Mononuclear cell (primary cell): ENCODE results near the gene KCTD6. TPM values are rescaled to one million over a fixed set of nuclear protein-coding genes. Genes with fewer than 3 reads are reported as not detected.

ENCODE experiments used
- H3K27me3 ChIP-seq: 2 replicates; pipeline ENCODE4 v1.6.0; 2011; ENCODE audit warnings: low read length, control low read depth; ENCODE audit not compliant: insufficient read depth
- H3K4me1 ChIP-seq: 2 replicates; pipeline ENCODE4 v1.5.1; 2011; ENCODE audit warnings: mild to moderate bottlenecking, low read length, control low read depth; ENCODE audit not compliant: insufficient read depth
- H3K4me3 ChIP-seq: 2 replicates; pipeline ENCODE4 v1.5.1; 2011; ENCODE audit warnings: mild to moderate bottlenecking, low read length, moderate library complexity
- H3K9me3 ChIP-seq: 2 replicates; pipeline ENCODE4 v1.5.1; 2011; ENCODE audit warnings: low read depth, mild to moderate bottlenecking, control low read depth, low read length
- total RNA-seq: library from RNA; depleted of rRNA; stranded (reverse); fragments of >200 nt; gene quantifications from one replicate; pipeline ENCODE4 v1.2.3, GENCODE V29; 2012

Gene KCTD6
- total RNA-seq, 1 donor = 10.6 TPM

DNA sequence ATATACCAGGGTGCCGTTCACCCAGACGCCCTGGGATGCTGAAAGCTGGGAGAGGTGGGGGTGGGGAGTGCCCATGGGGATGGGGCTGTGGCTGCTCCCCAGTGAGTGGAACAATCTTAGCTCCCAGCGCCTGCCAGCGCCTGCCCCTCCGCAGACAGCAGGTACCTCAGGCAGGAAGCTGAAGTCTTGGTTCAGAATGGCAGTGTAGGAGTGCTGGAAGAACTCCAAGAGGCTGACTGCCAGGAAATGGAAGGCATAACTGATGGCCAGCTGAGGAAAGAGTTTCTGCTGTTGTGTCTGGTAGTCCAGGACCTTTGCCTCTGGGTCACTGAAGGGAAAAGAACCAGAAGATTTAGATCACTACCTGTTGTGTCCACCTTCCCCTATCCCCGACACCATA lies 36.7 kb downstream of the KCTD6 start:
- no peaks in the 10 kb centered on the region for H3K9me3 ChIP-seq
- H3K4me1 ChIP-seq = peaks cover 22% of the 10 kb centered on the region
- no peaks in the 10 kb centered on the region for H3K27me3 ChIP-seq
- no peak overlapping the region for H3K4me3 ChIP-seq

GRCh38 chr3:58529516-58530353 lies 37.8 kb downstream of the KCTD6 start:
- H3K4me1 ChIP-seq = peaks cover 22% of the 10 kb centered on the region
- no peaks in the 10 kb centered on the region for H3K27me3 ChIP-seq
- no peaks in the 10 kb centered on the region for H3K9me3 ChIP-seq

GRCh38 chr3:58530354-58530865 lies 38.5 kb downstream of the KCTD6 start:
- Histone ChIP-seq H3K4me1 (peaks cover 22% of the 10 kb centered on the region), H3K9me3 (no peaks in the 10 kb centered on the region), H3K4me3 (no peak overlapping the region), H3K27me3 (no peaks in the 10 kb centered on the region)

More at GRCh38 chr3:58529516-58530353, 37.8 kb downstream of the KCTD6 start:
- no peak overlapping the region for H3K4me3 ChIP-seq

GRCh38 chr3:58531555-58531954 lies 39.7 kb downstream of the KCTD6 start:
- H3K9me3 ChIP-seq = no peaks in the 10 kb centered on the region

GRCh38 chr3:58531956-58532355 lies 40.1 kb downstream of the KCTD6 start:
- H3K4me1 ChIP-seq = peaks cover 7% of the 10 kb centered on the region
- H3K27me3 ChIP-seq = no peaks in the 10 kb centered on the region
- no peaks in the 10 kb centered on the region for H3K9me3 ChIP-seq
- H3K4me3 ChIP-seq = no peak overlapping the region

More at GRCh38 chr3:58531555-58531954, 39.7 kb downstream of the KCTD6 start:
- peaks cover 11% of the 10 kb centered on the region for H3K4me1 ChIP-seq
- no peak overlapping the region for H3K4me3 ChIP-seq
- no peaks in the 10 kb centered on the region for H3K27me3 ChIP-seq

DNA sequence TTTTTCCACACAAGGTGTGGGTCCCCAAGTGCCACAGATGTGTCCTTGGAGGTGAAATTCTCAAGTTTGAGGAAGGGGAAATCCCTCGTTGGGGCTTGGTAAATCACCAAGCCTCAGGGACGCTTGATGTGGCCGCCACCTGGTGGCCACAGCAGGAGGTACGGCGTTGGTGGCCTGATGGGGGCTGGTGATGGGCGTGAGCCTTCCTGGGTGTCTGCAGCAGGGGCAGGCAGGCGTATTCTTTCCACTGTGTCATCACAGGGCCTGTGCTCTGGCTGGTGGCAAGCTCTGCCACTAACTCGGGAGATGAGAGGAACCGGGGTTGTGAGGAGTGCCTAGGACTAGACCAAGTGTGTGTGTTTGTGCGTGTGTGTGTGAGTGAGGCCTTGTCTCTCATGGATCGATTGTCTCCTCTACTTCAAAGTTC lies 40.9 kb downstream of the KCTD6 start:
- Histone ChIP-seq H3K4me3 (no peak overlapping the region), H3K9me3 (no peaks in the 10 kb centered on the region), H3K27me3 (no peaks in the 10 kb centered on the region), H3K4me1 (peaks cover 10% of the 10 kb centered on the region)

DNA sequence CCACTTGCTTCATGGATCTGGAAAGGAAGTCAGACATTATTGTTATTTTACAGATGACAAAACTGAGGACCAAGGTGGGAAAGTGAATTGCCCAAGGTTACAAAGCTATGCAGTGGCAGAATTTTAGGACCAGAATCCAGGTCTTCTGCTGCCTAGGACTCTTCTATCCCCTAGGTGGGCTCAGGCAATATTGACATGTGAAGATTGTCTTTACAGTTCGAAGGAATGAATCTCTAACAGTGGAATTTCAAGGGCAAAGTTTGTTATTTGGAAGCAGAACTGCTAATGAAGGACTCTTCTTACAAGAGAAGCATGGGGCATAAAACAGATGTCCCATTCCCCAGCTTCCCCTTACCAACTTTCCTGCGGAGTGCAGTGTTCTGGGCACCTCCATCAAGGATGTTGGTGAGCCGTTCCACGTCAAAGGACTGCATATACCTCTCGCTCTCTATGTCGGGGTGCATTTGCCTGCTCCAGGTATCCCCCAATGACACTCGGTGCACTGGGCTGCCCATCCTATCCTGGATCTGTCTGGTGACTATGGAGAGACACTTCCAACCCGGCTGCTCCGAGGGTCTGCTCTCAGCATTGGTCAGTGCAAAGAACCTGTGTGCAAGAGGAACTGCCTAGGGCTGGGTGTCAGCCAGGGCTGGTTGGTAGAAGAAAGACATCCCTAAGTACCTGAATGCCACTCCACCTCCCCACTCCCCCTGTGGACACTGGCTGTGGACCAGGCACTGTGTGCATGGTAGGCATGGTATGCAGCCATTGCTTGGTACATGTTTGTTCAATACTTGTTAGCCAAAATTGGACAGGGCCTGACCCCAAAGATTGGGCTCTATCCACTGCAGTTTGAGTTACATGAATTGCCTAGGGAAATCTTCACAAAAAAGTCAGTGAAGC lies 42.9 kb downstream of the KCTD6 start:
- Histone ChIP-seq H3K9me3 (no peaks in the 10 kb centered on the region), H3K4me1 (peaks cover 14% of the 10 kb centered on the region), H3K4me3 (no peak overlapping the region), H3K27me3 (no peaks in the 10 kb centered on the region)

- H3K9me3 ChIP-seq = no peaks in the 10 kb centered on the region
- no peak overlapping the region for H3K4me3 ChIP-seq
- H3K27me3 ChIP-seq = no peaks in the 10 kb centered on the region
- peaks cover 14% of the 10 kb centered on the region for H3K4me1 ChIP-seq
Observed at GRCh38 chr3:58535531-58536500, 43.9 kb downstream of the KCTD6 start.

DNA sequence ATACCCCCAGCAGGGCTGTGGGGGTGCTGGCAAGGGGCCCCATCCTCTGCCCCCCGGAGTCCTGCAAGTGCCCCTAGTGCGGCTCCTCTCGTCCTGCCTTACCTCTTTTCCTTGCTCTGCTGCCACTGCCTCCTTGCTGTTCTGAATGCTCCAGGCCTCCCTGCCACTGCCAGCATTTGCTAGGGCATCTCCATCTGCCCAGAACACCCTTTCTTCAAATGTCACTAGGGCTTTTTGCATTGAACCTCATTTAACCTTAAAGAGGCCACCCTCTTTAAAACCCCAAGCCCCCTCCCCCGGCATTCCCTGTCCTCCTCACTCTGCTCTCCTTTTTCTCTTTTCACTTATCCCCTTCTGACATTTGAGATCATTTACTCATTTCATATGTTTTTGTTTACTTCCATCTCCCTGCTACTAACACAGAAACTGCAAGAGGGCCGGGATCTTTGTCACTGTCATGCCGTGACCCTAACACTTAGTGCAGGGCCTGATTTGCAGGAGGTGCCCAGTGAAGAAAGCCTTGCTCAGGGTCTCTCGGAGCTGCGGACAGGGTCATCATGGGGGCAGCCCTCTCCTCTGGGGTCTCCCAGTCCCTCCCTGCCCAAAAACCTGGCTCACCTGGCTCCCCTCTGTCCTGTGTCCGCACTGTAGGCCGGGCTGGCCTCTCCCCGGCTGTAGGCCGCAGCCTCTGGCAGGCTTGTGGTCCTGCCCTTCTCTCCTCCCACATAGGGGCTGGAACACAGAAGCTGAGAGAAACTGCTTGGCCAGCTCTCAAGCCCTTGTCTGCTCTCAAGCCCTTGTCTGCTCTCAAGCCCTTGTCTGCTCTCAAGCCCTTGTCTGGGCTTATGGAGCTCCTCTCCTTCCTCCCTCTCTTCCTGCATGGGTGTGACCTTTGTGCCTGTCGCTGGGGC lies 44.9 kb downstream of the KCTD6 start, which contains the start of gene ACOX2:
Gene ACOX2 (minus strand): TSS at position 690 of the 911 bp plus-strand sequence. CDS start 2,084 bp downstream, outside the sequence.
- Histone ChIP-seq H3K27me3 (no peaks in the 10 kb centered on the region), H3K9me3 (no peaks in the 10 kb centered on the region), H3K4me1 (peaks cover 14% of the 10 kb centered on the region), H3K4me3 (no peak within 1 kb of the TSS)

- Histone ChIP-seq H3K4me3 (no peak overlapping the region), H3K4me1 (peaks cover 12% of the 10 kb centered on the region), H3K27me3 (no peaks in the 10 kb centered on the region), H3K9me3 (no peaks in the 10 kb centered on the region)
Observed at GRCh38 chr3:58537412-58538301, 45.8 kb downstream of the KCTD6 start.

DNA sequence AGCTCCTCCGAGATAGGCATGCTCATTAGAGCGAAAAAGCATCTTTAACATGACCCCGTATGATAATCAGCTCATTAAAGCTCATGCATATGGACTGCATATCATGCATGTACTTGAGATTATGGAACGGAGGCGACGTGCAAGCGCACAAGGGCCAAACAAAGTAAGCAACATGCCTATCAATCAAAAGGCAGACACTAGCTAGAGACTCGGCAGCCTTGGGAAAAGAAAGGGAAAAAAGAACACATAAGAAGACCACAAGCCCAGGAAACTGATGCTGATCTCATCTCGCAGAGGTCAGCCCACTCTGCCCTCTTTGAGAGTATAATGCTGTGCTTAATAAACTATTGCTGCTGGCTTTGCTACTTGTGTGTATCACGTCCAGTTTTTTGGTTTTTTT lies 47.7 kb downstream of the KCTD6 start:
- peaks cover 8% of the 10 kb centered on the region for H3K4me1 ChIP-seq
- H3K27me3 ChIP-seq = no peaks in the 10 kb centered on the region
- no peak overlapping the region for H3K4me3 ChIP-seq
- H3K9me3 ChIP-seq = no peaks in the 10 kb centered on the region

- Histone ChIP-seq H3K4me3 (no peak overlapping the region), H3K9me3 (no peaks in the 10 kb centered on the region), H3K27me3 (peaks cover 2% of the 10 kb centered on the region), H3K4me1 (peaks cover 8% of the 10 kb centered on the region)
Observed at GRCh38 chr3:58540176-58540858, 48.4 kb downstream of the KCTD6 start.
